DMS79 treated with DMSO at 0.1 percent for 48 hours (cell line): ENCODE results near the gene CYB561D1.
A peak's percentile ranks its signal among the peaks of the same experiment; 100 is the strongest.

ENCODE experiments used
- DNase-seq: peaks from one replicate; lab custom pipeline; 2025; lab: John Stamatoyannopoulos, UW

Gene CYB561D1

DNA sequence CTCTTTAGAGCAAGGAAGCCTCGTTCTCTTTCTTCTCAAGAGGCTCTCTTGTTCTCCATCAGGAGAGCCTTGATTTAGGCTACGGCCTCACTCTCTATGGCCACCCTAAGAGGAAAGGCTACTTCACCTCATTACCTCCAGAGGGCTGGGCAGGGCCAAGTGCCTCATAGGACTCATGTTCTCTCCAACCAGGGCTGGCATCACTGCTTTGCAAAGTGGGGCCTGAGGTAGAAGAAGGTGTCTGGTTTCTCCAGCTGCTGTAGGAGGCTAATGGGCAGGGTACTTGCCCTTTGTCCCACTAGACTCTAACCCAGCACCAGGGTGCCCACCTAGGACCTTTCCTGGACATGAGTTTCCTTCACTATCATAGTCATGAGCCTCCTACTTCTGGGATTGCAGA is 12.2 kb upstream of the CYB561D1 start:
- no peak for DNase-seq

DNA sequence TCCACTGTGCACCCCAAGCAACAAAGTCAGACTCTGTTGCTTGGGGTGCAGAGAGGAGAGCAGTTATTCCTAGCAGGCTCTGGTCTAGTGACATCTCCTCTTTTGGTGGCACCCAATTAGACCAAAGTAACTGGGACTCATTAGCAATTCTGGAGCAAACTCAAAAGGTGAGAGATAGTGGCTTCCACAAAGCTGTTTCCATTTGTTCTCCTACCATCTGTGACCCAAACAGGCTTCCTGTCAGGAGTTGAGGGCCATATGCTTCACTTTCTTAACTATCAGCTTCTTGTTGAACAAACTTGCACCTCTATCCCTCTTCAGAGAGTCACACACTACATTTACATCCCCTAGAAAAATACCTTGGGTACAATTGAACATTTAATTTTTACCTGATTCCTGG is 11.7 kb upstream of the CYB561D1 start:
- DNase-seq = no peak

DNA sequence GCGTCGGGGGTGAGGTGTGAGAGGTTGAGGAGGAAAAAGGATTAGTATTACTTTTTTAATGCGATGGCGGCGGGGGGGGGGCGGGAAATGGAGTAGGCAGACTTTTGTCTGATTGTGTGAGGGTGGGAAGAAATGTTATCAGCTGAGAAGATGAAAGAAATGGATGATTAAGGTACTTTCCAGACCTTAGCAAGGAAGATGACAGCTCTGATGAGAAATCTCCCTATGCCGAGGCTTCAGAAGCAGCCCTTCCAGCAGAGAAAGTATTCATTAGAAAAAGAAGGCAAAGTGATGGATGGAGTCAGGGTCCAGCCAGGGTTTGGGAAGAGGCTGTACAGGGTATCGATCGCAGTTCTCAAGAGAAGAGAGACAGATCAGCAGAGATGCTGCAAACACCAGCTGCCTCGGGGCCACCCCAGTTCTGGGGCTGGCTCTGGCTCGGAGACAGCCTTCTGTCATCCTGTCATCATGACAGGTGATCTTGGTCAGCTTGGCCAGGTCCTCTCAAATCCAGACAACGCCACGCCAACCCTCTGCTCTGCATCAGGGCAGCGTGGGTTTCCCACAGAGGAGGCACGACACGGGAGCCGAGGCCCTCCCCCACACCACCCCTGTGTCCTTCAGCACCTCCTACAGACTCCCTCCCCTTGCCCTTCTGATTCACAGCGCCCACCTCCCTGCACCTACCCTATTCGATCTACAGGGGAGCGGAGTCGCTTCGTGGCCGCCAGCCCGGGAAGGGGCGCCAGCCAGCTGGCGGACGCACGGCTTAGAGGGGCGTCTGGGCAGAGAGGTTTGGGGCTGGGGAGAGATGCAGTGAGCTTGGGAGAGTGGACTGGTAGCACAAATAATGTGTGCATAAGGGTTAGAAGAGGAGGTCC is 10.9 kb upstream of the CYB561D1 start:
- no peak for DNase-seq

DNA sequence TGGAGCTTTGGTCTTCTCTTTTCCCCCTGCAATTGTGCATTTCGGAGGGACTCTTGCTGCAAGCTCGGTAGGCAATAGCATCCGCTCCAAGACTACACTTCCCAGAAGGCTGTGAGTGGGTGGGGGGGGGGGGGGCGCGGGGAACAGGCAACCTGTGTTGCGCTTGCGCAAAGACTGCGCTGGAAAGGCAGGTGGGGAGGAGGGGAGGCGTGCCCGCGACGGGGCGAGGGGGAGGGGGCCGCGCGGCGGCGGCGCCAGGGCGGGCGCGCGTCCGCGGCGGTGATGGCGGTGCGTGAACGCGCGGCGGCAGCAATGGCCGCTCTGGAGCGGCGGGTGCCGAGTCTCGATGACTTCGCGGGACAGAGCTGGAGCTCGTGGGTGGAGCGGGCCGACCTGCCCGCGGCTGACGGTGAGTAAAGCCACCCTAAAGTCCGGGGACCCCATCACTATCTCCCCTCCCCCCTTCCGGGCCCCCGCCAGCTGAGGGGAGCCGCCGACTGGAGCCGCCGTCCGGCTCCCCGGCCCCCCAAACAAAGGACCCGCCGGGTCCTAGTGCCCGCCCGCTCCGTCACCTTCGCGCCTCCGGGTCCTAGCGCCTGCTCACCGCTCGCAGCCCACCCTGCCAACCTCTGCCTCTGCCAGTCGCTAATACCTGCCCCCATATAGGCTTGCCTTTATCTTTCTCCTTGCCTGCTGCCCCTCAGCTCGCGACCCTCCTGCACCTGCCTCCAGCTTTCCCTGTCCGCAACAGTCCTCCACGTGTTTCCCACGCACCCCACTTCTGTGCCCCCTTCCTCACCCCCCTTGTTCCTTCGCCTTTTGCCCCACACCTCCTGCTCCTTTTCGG is 10.0 kb upstream of the CYB561D1 start, which contains the start of gene ATXN7L2:
ATXN7L2 (plus strand) TSS at position 234 of the 847 bp plus-strand sequence; CDS start at position 283, 49 bp downstream.
- peak; percentile 83 for DNase-seq

DNA sequence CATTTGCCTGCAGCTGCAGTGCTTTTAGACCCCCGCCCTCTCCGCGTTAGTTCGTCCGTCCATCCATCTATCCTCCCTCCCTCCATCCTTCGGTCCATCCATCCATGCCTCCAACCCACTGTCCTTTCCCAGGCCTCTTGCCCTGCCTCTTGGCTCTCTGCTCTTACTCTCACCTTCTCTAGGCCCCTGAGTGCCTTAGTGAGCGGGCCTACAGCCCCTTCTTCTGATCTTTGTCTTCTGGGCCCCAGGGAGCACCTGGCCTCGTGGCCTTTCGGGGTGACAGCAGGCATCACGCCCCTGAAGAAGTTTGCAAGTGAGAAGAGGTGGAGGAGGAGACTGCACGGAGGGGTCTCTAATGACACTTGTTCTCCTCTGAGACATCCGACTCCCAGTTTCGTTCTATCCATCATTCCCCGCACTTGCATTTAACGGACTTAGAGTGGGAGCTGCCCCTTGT is 9.3 kb upstream of the CYB561D1 start:
- DNase-seq = no peak

DNA sequence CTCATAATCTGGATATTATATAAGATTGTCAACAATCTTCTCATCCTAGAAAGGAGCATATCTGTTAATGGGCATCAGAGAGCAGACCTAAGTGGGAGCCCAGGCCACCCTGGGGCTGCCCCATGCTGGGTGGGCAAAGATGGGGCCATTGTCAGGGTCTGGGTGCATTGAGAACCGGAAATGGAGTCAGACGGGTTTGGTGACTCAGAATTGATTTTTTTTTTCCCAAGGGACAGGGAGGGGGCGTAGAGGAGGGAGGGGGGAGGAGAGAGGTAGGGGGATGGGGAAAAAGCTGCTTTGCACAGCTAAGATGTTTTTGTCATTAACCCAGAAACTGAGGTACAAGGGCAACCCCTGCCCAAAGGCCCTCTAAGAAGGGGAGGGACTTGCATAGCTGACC is 8.9 kb upstream of the CYB561D1 start:
- DNase-seq = no peak

DNA sequence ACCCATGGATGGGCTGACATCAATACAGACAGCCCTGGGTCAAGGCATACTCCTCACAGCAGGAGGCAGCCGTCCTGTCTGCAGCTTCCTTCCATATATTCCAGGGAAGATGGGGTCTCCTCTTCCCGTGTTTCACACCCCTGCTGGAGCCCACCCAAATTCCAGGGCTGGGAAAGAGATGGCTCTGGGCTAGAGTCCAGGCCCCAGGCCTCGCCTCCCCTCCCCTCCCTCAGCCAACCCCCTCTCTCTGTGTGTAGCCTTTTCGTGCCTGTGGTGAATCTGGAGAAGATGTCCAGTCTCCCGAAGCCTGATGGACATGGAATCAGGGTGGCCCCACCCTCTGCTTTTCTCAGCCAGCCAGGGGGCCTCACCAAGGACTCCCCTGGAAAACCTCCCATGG is 6.6 kb upstream of the CYB561D1 start:
- no peak for DNase-seq

DNA sequence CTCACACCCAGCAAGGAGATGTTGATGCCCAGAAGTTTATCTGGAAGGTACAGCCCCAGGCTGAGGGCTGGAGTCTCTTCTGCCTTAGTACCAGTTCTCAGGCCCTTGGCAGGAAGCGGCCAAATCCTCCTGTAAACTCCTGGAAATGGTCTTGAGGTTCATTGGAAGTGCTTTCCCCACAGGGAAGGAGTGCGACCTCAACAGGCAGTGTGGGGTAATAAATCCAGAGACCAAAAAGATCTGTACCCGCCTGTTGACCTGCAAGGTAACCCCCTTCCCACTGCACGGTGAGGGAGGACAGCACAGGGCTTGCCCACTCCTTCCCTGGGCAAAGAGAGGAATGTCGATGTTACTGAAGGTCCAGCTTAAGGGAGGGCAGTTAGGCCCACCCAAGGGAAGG is 5.7 kb upstream of the CYB561D1 start:
- DNase-seq = no peak

DNA sequence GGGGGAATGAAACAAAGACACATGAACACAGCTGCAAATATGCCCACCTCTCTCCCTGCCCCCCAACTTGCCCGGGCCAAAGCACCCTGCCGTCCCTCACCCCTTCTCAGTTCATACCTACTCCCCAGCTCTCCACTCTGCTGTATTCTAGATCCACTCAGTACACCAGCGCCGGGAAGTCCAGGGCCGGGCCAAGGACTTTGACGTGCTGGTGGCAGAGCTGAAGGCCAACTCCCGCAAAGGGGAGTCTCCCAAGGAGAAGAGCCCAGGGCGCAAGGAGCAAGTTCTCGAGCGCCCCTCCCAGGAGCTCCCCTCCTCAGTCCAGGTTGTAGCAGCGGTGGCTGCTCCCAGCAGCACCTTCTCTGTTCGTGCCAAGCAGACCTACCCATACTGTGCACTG is 5.2 kb upstream of the CYB561D1 start:
- DNase-seq = no peak

DNA sequence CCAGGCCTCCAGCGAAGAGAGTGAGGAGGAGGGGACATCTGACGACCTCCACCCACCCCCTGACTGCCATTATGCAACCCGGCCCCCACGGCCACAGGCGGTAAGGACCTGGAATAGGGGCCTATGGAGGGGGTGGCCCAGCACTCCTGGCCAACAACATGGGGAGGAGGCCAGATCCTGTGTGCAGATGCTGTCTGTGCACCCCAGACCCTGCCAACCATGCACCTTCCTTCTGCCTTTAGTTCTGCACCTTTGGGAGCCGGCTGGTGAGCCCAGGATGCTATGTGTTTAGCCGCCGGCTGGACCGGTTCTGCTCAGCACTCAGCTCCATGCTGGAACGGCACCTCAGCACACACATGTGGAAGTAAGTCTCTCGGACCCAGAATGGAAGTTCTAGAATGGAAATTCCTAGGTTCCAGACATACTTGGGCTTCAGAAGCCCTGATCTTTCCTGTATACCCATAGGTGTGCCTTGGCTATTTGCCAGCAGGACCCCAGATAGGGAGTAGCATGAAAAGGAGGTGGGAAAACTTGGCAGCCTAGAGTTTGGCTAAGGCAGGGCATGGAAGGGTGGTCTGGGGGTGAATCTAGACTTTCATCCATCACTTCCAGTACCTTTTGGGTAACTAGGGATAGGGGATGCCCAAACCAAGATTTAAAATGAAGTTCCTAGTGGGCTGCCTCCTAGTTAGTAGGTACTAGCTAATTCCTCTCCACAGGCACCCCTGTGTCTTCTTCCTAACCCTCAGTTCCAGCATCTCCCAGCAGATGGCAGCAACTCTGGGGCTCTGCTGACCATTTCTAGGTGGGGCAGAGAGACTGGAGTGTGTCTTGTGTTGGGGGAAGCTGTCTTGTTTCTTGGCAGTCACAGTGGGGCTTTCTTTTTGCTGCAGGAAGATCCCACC is 3.6 kb upstream of the CYB561D1 start:
- DNase-seq = peak; percentile 32

DNA sequence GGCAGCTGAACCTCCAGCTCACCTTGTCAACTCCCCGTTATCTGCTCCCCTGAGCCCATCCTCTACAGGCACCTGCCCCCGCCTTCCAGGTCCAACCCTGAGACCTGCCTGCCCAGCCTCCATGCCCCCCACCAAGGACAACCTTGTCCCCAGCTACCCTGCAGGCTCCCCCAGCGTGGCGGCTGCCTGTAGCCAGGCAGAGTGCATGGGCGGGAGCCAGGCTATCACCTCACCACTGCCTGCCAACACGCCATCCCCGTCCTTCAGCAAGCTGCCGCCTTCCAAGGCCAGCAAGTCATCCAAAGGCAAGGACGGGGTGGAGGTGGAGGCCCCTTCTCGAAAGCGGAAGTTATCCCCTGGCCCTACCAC is 3.0 kb upstream of the CYB561D1 start:
- no peak for DNase-seq

DNA sequence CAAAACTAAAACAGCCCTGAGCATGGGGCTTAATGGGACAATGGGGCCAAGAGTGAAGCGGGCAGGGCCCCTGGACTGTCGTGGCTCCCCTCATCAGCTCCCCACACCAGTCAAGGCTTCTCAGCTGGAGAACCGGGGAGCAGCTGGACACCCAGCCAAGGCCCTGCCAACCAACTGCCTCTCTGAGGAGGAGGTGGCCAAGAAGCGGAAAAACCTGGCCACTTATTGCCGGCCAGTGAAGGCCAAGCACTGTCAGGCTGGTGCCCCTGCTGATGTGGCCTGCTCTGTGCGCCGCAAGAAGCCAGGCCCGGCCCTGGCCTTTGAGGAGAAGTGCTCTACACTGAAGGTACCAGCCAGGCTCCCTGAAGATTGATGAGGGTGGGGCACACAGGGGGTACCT is 2.5 kb upstream of the CYB561D1 start:
- no peak for DNase-seq

DNA sequence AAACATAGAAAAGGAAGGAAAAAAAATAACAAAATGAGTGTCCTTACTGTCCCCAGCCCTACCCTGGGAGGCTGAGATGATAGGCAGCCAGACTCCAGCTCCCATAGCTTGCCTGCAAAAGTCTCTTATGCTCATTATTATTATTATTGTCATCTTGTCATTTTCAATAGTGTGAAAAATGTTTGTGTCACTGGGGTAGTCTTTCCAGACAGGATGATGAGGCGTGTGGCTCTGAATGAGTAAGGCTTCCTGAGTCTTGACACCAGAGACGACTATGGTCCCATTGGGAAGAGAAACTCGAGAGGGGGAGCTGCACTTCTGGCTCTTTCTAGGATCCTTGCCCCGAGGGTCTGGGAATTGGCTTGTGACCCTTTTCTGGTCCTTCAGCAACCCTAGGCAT is 1.1 kb upstream of the CYB561D1 start:
- no peak for DNase-seq

DNA sequence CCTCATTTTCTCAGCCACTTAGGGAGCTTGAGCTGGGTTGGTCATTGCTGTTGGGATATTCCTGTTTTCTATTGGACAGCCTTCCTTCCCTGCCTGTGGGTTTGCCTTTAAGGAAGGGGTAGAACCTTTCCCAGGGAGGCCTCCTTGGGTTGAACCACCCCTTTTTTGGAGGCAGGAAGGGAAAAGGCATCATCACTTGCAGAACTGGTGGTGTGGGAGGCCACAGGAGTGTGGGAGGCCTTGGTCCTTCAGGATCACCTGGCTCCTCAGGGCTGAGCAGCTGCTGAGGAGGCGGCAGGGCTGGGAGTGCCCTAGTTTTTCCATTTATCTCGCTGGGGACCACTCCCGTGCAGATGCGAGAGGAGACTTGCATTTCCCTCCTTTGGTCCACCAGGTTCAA is 667 bp upstream of the CYB561D1 start:
- DNase-seq = no peak

DNA sequence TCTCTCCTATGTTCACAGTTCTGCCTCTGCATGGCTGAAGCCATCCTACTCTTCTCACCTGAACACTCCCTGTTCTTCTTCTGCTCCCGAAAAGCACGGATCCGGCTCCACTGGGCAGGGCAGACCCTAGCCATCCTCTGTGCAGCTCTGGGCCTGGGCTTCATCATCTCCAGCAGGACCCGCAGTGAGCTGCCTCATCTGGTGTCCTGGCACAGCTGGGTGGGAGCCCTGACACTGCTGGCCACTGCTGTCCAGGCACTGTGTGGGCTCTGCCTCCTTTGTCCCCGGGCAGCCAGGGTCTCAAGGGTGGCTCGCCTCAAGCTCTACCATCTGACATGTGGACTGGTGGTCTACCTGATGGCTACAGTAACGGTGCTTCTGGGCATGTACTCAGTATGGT is 1.8 kb downstream of the CYB561D1 start:
- DNase-seq = no peak

DNA sequence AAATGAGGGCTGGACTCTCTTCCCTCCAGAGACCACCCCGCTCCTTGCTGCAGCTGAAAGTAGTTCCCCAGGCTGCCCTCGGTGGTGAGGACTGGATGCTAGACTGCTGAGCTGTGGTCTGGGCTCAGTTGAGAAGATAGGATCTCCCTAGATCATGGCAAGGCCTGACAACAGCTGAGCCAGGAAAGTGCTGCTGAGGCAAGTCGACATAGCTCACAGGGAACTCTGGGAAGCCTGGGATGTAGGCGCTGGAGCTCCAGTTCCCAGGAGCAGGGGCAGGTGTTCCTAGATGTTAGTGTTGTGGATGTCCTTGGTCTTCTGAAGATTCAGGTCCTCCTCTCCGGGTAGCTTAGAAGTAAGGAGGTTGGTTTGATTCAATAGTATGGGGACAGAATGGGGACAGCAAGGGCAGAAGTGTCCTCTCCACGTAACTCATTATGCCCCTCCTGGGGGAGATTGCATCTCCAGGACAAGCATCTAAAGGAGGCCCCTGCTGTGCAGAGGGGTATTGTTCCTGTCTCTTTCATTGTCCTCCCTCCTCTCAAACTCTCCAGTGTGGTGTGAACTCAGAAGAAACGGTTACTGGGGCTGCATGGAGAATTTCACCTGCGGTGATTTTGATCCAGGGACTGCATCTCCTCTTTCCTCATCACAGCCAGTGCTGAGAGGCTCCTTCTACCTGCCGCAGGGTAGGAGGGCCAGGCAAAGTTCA is 3.7 kb downstream of the CYB561D1 start:
- DNase-seq = no peak

DNA sequence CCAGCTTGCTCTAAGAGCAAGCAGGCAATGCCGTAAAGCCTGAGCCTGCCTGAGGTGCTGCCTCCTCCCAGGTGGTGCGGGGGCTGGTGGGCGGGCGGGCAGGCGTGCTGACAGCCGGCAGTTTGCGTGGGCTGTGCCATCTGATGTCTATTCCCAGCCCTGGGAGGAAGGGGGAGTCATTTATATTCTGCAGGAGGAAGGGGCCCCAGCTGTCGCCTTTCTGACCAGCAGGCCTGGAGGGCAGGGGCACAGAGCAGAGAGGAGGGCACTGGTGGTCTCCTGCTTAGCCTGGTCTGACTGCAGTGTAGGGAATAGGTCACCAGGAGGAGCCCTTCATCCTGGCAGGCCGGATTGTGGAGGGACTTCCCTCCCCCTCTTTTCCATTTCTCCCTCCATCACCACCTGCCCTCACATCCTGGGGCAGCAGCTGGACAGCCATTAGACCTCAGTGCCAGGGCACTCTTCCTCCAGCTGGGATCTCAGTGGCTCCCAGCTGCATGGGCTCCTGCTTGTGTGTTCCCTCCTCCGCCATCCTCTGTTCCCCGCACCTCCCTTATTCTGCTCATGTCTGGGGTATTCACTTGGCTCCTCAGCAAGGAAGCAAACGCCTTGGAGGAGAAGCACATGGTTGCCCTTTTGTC is 4.4 kb downstream of the CYB561D1 start:
- DNase-seq = peak; percentile 47

DNA sequence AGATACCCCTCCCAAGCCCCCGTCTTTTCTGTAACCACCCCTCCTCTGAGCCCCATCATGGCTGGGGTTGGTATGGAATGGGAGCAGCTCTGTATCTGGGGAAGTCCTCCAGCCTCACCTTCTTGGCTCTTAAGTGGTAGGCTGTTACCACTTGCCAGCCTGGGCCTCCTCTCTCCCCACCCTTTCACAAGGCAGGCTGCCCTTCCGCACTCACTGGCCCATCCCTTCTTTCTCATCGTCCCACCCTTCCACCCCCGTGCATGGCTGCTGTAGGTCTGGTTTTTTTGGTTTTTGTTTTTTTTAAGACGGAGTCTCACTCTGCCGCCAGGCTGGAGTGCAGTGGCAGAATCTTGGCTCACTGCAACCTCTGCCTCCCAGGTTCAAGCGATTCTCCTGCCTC is 5.2 kb downstream of the CYB561D1 start:
- no peak for DNase-seq

DNA sequence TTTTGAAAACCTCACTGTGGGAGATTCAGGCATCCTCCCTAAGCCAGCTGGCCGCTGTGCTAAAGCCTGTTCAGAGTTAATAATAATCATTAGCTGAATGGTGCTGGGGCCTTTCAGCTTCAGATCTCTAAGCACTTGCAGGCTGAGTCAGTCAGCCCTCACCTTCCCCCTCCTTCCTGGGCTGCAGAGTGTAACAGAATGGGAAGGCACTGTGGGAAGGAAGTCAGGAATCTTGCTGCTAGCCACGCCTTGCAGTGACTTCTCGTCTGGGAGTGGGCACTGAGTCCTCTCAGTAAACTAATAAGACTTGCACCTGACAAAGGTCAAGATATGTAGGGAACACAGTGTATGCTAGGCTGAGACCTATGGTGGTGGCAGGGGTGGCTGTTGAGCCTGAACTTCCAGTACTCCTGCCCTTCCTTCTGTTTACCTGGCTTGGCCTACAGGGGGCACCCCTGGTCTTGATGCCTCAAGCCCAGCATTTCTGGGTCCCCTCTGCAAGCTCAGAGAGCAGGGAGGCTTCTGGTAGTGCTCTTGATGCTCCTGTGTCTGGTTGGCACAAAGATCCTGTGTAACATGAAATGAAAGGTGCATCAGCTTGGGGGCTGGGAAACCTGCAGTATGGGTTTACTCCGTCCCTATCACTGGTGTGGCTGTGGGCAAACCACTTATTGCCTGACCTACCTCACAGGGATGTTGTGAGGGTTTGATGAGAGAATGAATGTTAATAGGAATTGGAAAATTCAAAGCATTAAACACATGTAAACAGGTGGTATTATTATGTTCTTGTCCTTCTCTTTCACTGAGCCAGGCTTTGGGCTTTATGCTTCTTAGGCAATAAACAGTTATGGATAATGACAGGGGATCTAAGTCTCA is 6.0 kb downstream of the CYB561D1 start:
- peak; percentile 11 for DNase-seq

DNA sequence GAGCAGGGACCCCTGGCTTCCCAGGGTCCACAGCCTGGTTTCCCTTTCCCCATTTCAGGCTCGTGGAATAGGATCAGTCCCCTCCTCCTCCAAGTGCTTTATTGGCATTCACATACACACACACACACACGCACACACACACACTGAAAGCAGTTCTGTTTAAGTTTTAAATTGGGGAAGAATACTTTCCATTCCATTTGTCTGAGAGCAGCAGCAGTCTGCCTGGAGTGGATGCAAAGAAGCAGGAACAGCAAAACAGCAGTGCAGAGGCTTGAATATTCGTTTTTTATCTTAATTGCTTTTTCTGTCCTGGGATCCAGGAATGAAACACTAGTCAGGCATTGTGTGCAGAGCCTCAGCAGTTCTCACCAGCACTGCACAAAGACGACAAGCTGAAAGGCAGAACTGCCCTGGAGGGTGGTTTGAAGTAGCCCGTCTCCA is 7.1 kb downstream of the CYB561D1 start:
- DNase-seq = no peak
